ENCODE measurements around the gene ARHGEF4.

Gene ARHGEF4

DNA sequence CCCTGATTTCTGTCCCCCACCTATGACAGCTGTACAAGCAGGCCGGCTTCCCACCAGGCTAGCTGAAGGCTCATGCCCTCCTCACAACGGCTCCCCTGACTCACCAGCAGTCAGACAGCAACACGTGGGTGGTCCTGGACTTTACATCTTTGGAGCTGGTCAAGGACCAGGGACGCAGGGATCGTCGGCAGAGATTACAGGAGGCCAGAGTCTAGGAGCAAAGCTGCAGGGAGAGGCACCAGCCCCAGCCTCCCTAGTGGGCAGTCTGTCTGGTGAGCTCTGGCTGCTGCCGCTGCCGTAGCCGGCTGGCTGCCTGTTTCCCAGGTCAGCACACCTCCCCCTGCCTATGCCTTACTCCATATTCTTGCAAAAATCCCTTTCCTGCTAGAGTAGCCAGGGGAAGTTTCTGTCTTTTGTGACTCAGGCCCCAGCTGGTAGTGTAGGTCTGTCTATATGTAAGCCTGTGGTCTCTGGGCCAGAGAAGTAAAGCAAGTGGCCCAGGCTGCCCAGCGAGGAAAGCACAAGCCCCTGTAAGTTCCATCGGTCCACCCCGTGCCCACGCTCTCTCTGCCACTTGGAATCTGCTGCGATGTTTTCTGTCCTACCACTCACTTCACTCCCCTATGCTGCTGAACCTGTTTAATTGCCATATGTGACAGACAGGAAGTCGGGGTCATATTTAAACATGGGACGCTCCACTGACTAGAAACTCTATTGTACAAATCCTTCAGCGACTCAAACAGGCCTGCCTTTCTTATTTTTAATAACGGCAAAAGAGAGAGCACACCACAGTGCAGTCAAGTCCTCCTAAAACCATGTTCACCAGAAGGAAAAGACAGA lies 2.4 kb upstream of the ARHGEF4 start:
- TF ChIP-seq CTCF (IDR thresholded peaks at IDR 0.05; ENCODE audit: insufficient read depth, low read depth, low read length, missing control alignments), result no peak
- no peak for DNase-seq (ENCODE audit: low read depth)
- no peak overlapping the region for H3K4me3 ChIP-seq (ENCODE audit: low read depth, low read length)

DNA sequence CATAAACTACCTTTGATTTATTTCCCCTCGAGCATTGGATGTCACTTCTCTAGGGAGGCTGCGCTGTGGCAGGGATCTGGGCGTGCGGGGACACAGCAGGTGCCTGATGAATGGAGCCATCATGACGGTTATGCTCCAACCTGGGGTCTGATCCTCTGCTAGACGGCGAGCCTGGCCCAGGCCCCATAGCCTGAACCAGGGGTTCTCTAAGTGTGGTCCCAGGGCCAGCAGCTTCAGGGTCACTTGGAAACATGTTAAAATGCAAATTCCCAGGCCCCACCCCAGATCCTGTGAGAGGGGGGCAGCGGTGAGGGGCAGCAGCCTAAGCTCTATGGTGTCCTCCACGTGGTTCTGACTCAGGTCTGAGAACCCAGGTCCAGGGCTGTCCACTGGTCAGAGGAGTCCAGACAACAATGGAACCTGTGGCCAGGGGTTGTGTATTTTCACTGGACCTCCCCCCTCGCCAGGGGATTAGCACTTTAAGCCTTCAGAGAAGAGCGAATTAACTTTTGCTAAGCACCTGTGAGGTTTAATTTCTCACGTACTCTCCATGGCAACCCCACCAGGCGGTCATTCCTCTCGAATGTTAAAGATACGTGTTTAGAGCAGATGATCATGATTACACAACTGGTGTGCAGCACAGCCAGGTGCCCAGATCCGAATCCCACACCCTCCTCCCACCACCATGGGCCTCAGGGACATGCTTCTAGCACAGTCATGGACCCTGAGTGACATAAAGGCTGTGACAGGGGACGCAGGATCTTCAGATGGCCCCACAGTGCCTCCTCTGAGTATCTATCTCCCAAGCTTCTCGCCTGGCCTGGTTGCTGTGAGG lies 1.6 kb upstream of the ARHGEF4 start:
- DNase-seq (ENCODE audit: low read depth), result no peak
- no peak overlapping the region for H3K4me3 ChIP-seq (ENCODE audit: low read depth, low read length)
- TF ChIP-seq CTCF (IDR thresholded peaks at IDR 0.05; ENCODE audit: insufficient read depth, low read depth, low read length, missing control alignments), result no peak

GRCh38 chr2:130835766-130836015 lies 1.0 kb upstream of the ARHGEF4 start:
- no peak overlapping the region for H3K4me3 ChIP-seq (ENCODE audit: low read depth, low read length)
- DNase-seq (ENCODE audit: low read depth), result no peak
- TF ChIP-seq CTCF (IDR thresholded peaks at IDR 0.05; ENCODE audit: insufficient read depth, low read depth, low read length, missing control alignments), result no peak

- no peak for DNase-seq (ENCODE audit: low read depth)
- no peak for TF ChIP-seq CTCF (IDR thresholded peaks at IDR 0.05; ENCODE audit: insufficient read depth, low read depth, low read length, missing control alignments)
- no peak overlapping the region for H3K4me3 ChIP-seq (ENCODE audit: low read depth, low read length)
These were observed 579 bp downstream of the ARHGEF4 start for GRCh38 chr2:130837175-130837810.

DNA sequence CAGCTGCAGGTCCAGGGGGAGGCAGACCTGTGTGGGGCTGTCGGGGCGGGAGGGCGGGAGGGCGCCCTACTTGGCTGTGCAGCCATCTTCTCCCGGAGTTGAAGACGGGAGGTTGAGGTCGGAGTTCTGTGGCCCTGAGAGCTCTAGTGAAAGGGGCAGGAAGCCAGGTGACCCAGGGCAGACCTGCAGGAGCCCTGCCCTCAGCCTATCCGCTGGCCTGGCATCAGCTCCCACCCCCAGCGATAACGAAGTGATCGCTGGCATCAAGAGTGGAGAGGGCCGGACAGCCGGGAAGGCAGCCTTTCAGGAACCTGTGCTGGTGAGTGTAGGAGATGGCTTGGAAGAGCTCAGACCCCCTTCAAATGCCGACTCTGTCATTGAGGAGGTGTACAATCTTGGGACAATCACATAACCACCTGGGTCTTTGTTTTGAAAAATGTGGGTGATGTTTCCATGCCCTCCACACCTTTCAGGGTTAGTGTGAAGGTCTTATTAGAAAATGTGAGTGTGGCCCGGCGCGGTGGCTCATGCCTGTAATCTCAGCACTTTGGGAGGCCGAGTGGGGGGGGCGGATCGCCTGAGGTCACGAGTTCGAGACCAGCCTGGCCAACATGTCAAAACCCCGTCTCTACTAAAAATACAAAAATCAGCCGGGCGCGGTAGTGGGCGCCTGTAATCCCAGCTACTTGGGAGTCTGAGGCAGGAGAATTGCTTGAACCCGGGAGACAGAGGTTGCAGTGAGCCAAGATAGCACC lies 1.3 kb downstream of the ARHGEF4 start:
- DNase-seq (ENCODE audit: low read depth), result no peak
- TF ChIP-seq CTCF (IDR thresholded peaks at IDR 0.05; ENCODE audit: insufficient read depth, low read depth, low read length, missing control alignments), result no peak
- no peak overlapping the region for H3K4me3 ChIP-seq (ENCODE audit: low read depth, low read length)

DNA sequence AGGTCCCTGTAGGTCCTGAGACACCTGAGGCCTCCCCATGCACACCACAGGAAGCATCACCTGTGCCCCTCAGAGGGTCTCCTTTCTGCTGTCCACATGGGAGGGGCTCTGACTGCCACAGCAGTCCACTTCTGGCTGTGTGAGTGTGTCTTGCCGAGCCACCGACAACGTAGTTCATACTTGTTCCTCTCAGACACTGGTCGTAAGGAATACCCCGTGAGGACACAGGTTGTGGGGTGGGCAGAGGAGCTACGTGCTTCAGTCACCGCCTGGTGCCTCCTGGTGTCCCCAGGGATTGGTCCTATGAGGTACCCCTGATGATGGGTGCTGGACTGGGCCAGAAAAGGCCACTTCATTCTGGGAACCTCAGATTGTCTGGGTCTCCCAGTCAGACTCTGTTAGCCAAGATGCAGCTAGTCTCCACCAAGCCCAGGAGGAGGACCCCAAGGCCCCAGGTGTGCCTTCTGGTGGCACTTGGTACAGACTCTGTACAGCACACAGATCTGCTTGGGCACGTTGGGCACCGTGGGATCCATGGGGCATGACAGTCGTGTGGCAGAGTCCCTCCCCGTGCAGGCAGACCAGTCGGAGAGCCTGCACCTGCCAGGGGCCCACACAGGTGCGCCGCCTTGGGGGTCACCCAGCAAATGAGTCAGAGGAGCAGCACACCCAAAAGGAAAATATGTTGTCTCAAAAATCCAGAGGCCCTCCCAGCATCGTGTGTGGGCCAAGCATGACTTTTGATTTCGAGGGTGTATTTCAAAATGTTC lies 2.5 kb downstream of the ARHGEF4 start:
- no peak for DNase-seq (ENCODE audit: low read depth)
- no peak overlapping the region for H3K4me3 ChIP-seq (ENCODE audit: low read depth, low read length)
- no peak for TF ChIP-seq CTCF (IDR thresholded peaks at IDR 0.05; ENCODE audit: insufficient read depth, low read depth, low read length, missing control alignments)
